GM06990 (cell line): ENCODE data around the gene DNAH9.

Experiments
- DNase-seq: peaks from one replicate; pipeline ENCODE4 v3.0.0-alpha.2; 2011; ENCODE audit not compliant: insufficient read length; ENCODE audit errors: extremely low read depth
- H3K27me3 ChIP-seq: replicated peaks from 2 replicates; pipeline ENCODE4 v1.6.0; 2011; ENCODE audit warnings: low read length; ENCODE audit not compliant: control insufficient read depth, insufficient read depth
- H3K36me3 ChIP-seq: 2 replicates; pipeline ENCODE4 v1.5.1; 2011; ENCODE audit warnings: low read length; ENCODE audit not compliant: control insufficient read depth, insufficient read depth
- H3K4me3 ChIP-seq: replicated peaks from 2 replicates; pipeline ENCODE4 v1.5.1; 2011; ENCODE audit warnings: low read depth, mild to moderate bottlenecking, control low read depth, low read length
- CTCF ChIP-seq: IDR thresholded peaks from 2 replicates; pipeline ENCODE4 v1.5.1; 2011; ENCODE audit warnings: low read length, control low read depth, mild to moderate bottlenecking, inconsistent platforms; ENCODE audit not compliant: insufficient read depth, poor library complexity, severe bottlenecking

Gene DNAH9

GRCh38 chr17:11720816-11721215 lies 122.5 kb downstream of the DNAH9 start:
- TF ChIP-seq CTCF: no peak
- DNase-seq: no peak

DNA sequence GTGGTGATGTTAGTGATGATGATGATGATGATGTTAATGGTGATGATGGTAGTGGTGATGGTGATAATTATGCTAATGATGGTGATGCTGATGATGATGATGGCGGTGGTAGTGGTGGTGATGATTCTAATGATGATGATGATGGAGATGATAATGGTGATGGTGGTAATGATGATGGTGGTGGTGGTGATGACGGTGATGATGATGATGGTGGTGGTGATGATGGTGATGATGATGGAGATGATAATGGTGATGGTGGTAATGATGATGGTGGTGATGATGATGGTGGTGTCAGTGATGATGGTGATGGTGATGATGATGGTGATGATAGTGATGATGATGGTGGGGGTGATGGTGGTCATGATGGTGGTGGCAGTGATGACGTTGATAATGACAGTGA lies 132.5 kb downstream of the DNAH9 start:
- Histone ChIP-seq H3K36me3 (no peaks in the 10 kb centered on the region), H3K27me3 (no peaks in the 10 kb centered on the region), H3K4me3 (no peak overlapping the region)
- TF ChIP-seq CTCF: no peak
- no peak for DNase-seq

More at GRCh38 chr17:11720816-11721215, 122.5 kb downstream of the DNAH9 start:
- no peak overlapping the region for H3K4me3 ChIP-seq
- H3K27me3 ChIP-seq: no peaks in the 10 kb centered on the region
- no peaks in the 10 kb centered on the region for H3K36me3 ChIP-seq

- no peak for DNase-seq
- no peak for TF ChIP-seq CTCF
- H3K27me3 ChIP-seq: no peaks in the 10 kb centered on the region
- no peaks in the 10 kb centered on the region for H3K36me3 ChIP-seq
- H3K4me3 ChIP-seq: no peak overlapping the region
Measured at GRCh38 chr17:11736613-11737312, 138.5 kb downstream of the DNAH9 start.

- Histone ChIP-seq H3K4me3 (no peak overlapping the region), H3K27me3 (no peaks in the 10 kb centered on the region), H3K36me3 (no peaks in the 10 kb centered on the region)
- TF ChIP-seq CTCF: no peak
- no peak for DNase-seq
Measured at GRCh38 chr17:11737313-11737679, 139.0 kb downstream of the DNAH9 start.

GRCh38 chr17:11738151-11738550 lies 139.9 kb downstream of the DNAH9 start:
- TF ChIP-seq CTCF: no peak
- Histone ChIP-seq H3K27me3 (no peaks in the 10 kb centered on the region), H3K36me3 (no peaks in the 10 kb centered on the region), H3K4me3 (no peak overlapping the region)
- no peak for DNase-seq

DNA sequence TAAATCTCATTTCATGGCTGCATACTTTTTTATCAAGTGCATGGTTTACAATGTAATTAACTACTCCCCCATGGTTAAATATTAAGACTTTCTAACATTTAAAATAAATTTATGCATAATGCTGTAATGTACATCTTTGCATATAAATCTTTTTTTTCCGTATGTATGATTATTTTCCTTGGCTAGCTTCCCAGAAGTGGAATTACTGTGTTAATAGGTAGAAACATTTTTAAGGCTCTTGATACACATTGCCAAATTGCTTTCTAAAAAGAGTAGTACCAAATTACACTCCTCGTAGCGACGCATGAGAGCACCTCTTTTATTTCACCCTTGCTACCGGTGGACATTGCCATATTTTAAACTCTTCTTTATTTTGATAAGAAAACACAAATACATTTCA lies 141.1 kb downstream of the DNAH9 start:
- TF ChIP-seq CTCF: no peak
- Histone ChIP-seq H3K4me3 (no peak overlapping the region), H3K36me3 (no peaks in the 10 kb centered on the region), H3K27me3 (no peaks in the 10 kb centered on the region)
- DNase-seq: no peak
